HepG2 (cell line): ENCODE results near the gene TOE1. TPM values are rescaled to one million over a fixed set of nuclear protein-coding genes. Genes with fewer than 3 reads are reported as not detected.
A peak's percentile ranks its signal among the peaks of the same experiment; 100 is the strongest.

Experiments used
- FOXO1 ChIP-seq: sonication (generic); formaldehyde crosslinking; IDR thresholded peaks from 2 replicates; pipeline ENCODE4 v1.4.0; 2020; ENCODE audit warnings: missing genetic modification reagents
- LCORL ChIP-seq, 2 experiments: fragments of 450-650 bp in 1 of 2; sonication (generic) in 1 of 2; formaldehyde crosslinking in 1 of 2; IDR thresholded peaks; 2 replicates each; pipeline versions ENCODE4 v1.5.0 to v1.6.1; 2017 to 2020; ENCODE audit warnings: antibody characterized with exemption in 1 of 2, missing genetic modification reagents in 1 of 2
- RFX1 ChIP-seq: fragments of 450-650 bp; IDR thresholded peaks from 2 replicates; pipeline ENCODE4 v1.6.1; 2017
- SALL2 ChIP-seq: sonication (generic); formaldehyde crosslinking; IDR thresholded peaks from 2 replicates; pipeline ENCODE4 v1.8.1; 2023; ENCODE audit warnings: mild to moderate bottlenecking, missing genetic modification reagents, inconsistent platforms
- STAG1 ChIP-seq: sonication (generic); formaldehyde crosslinking; IDR thresholded peaks from 2 replicates; pipeline ENCODE4 v1.4.0; 2020; ENCODE audit warnings: missing genetic modification reagents
- TAF1 ChIP-seq: sonication (generic); formaldehyde crosslinking; IDR thresholded peaks from 2 replicates; pipeline ENCODE4 v1.4.0; 2020; ENCODE audit warnings: missing genetic modification reagents
- TARDBP ChIP-seq: sonication (generic); formaldehyde crosslinking; IDR thresholded peaks from 2 replicates; pipeline ENCODE4 v1.8.0; 2022; ENCODE audit warnings: mild to moderate bottlenecking, missing genetic modification reagents
- WIZ ChIP-seq: sonication (generic); formaldehyde crosslinking; IDR thresholded peaks from 2 replicates; pipeline ENCODE4 v1.5.1; 2020; ENCODE audit warnings: mild to moderate bottlenecking, missing genetic modification reagents
- ZKSCAN8 ChIP-seq: IDR thresholded peaks from 2 replicates; pipeline ENCODE4 v1.6.1; 2016; ENCODE audit warnings: borderline replicate concordance, missing genetic modification reagents, missing compliant biosample characterization
- ZMYM3 ChIP-seq: sonication (generic); formaldehyde crosslinking; IDR thresholded peaks from 2 replicates; pipeline ENCODE4 v1.5.1; 2020; ENCODE audit warnings: mild to moderate bottlenecking, missing genetic modification reagents
- ZNF34 ChIP-seq: sonication (generic); formaldehyde crosslinking; IDR thresholded peaks from 2 replicates; pipeline ENCODE4 v1.4.0; 2020; ENCODE audit warnings: mild to moderate bottlenecking, missing genetic modification reagents, borderline replicate concordance
- ZNF614 ChIP-seq: IDR thresholded peaks from 2 replicates; pipeline ENCODE4 v1.6.1; 2018; ENCODE audit warnings: missing biosample characterization, missing genetic modification reagents, inconsistent platforms, borderline replicate concordance
- ZNF883 ChIP-seq: sonication (generic); formaldehyde crosslinking; IDR thresholded peaks from 2 replicates; pipeline ENCODE4 v1.5.1; 2020; ENCODE audit warnings: mild to moderate bottlenecking, missing genetic modification reagents; ENCODE audit errors: not compliant biosample characterization
- ZSCAN9 ChIP-seq: IDR thresholded peaks from 2 replicates; pipeline ENCODE4 v1.6.1; 2016; ENCODE audit warnings: borderline replicate concordance
- polyA plus RNA-seq, 8 experiments: library from polyadenylated mRNA; depleted of rRNA in 3 of 8; stranded (reverse) in 7 of 8; unstranded in 1 of 8; fragments of >200 nt; fragmentation: Illumina TruSeq in 4 of 8; extraction: Trizol in 4 of 8; gene quantifications; 2 replicates each; pipeline versions ENCODE4 v1.2.1 to v1.2.3, GENCODE V29; 2011 to 2016; ENCODE audit warnings: low read depth in 4 of 8, missing spikeins in 1 of 8, mixed read lengths in 1 of 8; ENCODE audit not compliant: insufficient read depth in 1 of 8
- total RNA-seq, 5 experiments: library from RNA; depleted of rRNA; stranded (reverse); fragments of >200 nt; fragmentation: Illumina TruSeq; extraction: Trizol; gene quantifications; 2 replicates each; pipeline ENCODE4 v1.2.3, GENCODE V29; 2016; ENCODE audit warnings: low read depth in 1 of 5
- TF ChIP-seq, protein P1 (sequence below): sonication (generic); formaldehyde crosslinking; IDR thresholded peaks from 2 replicates; pipeline ENCODE4 v1.4.0; 2020; ENCODE audit warnings: missing genetic modification reagents, borderline replicate concordance
- TF ChIP-seq, protein P2 (sequence below): sonication (generic); formaldehyde crosslinking; IDR thresholded peaks from 2 replicates; pipeline ENCODE4 v1.4.0; 2020; ENCODE audit warnings: missing genetic modification reagents, borderline replicate concordance
- TF ChIP-seq, protein P3 (sequence below), 2 experiments: sonication (generic) in 1 of 2; formaldehyde crosslinking in 1 of 2; IDR thresholded peaks; 2 replicates each; pipeline versions ENCODE4 v1.4.0 to v1.6.1; 2018 to 2020; ENCODE audit warnings: missing genetic modification reagents in 2 of 2, borderline replicate concordance in 1 of 2, low read depth in 1 of 2, mild to moderate bottlenecking in 1 of 2, missing biosample characterization in 1 of 2
- TF ChIP-seq, protein P4 (sequence below): sonication (generic); formaldehyde crosslinking; IDR thresholded peaks from 2 replicates; pipeline ENCODE4 v1.5.1; 2020; ENCODE audit warnings: missing genetic modification reagents, mild to moderate bottlenecking, borderline replicate concordance
- TF ChIP-seq, protein P5 (sequence below): sonication (generic); formaldehyde crosslinking; IDR thresholded peaks from 2 replicates; pipeline ENCODE4 v1.5.0; 2020; ENCODE audit warnings: missing genetic modification reagents

Gene TOE1
- total and polyA plus RNA-seq, 2 of the 13 experiments (the other 11 are each of a cell fraction or from before 2014, with no cell fraction given), result 14.1 to 19.0 TPM

DNA sequence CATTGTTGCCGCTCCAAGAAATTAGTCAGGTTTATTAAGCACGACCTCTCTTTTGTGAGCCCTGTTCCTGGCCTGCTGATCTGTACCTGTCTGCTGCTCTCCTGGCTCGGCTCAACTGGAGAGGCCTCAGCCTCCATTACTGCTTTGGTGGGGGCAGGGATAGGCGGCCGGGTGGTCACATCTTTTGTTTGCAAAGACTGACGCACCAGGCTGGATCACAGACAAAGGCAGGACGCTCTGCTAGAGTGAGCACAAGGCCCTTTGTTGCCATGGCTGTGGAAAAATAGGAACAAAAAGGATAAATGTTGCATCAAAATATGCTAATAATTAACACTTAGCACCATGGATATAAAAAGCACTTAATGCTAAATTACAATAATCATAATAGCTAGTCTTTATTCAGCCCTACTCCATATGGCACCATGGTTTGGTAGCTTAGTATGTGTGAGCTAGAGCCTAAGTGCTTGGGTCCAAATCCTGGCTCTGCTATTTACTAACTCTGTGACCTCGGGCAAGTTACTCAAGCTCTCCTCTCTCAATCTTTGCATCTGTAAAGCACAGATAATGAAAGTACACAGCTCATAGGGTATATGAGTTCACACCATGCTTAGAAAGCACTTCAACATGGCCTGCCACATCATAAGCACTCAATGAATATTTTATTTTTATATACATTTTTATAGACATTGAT lies 42.2 kb upstream of the TOE1 start (continued):
- TF ChIP-seq FOXO1 (peak; percentile 74), STAG1 (CRISPR knock-in tag) (0 out of 2 replicates have a peak, but pooled peaks have one; percentile 6), TAF1 (peak; percentile 45; the same call in 1 of the 2 replicates), ZKSCAN8 (CRISPR knock-in tag) (peak; percentile 86; the same call in 1 of the 2 replicates), LCORL (IDR thresholded peaks at IDR 0.05) (no peak), LCORL (CRISPR knock-in tag; IDR thresholded peaks at IDR 0.05) (peak; percentile 14; the same call in 1 of the 2 replicates), ZNF34 (no peak), WIZ (CRISPR knock-in tag) (peak; percentile 12; the same call in 1 of the 2 replicates), ZMYM3 (CRISPR knock-in tag) (peak; percentile 11; the same call in 1 of the 2 replicates), ZSCAN9 (CRISPR knock-in tag) (0 out of 2 replicates have a peak, but pooled peaks have one; percentile 27), ZNF614 (CRISPR knock-in tag) (0 out of 2 replicates have a peak, but pooled peaks have one; percentile 17), ZNF883 (no peak), TARDBP (CRISPR knock-in tag) (0 out of 2 replicates have a peak, but pooled peaks have one; percentile 27), RFX1 (peak; percentile 32; the same call in 1 of the 2 replicates), SALL2 (no peak)
- TF ChIP-seq, protein P1, sequence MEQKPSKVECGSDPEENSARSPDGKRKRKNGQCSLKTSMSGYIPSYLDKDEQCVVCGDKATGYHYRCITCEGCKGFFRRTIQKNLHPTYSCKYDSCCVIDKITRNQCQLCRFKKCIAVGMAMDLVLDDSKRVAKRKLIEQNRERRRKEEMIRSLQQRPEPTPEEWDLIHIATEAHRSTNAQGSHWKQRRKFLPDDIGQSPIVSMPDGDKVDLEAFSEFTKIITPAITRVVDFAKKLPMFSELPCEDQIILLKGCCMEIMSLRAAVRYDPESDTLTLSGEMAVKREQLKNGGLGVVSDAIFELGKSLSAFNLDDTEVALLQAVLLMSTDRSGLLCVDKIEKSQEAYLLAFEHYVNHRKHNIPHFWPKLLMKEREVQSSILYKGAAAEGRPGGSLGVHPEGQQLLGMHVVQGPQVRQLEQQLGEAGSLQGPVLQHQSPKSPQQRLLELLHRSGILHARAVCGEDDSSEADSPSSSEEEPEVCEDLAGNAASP (CRISPR knock-in tag), result peak; percentile 93
- TF ChIP-seq, protein P2, sequence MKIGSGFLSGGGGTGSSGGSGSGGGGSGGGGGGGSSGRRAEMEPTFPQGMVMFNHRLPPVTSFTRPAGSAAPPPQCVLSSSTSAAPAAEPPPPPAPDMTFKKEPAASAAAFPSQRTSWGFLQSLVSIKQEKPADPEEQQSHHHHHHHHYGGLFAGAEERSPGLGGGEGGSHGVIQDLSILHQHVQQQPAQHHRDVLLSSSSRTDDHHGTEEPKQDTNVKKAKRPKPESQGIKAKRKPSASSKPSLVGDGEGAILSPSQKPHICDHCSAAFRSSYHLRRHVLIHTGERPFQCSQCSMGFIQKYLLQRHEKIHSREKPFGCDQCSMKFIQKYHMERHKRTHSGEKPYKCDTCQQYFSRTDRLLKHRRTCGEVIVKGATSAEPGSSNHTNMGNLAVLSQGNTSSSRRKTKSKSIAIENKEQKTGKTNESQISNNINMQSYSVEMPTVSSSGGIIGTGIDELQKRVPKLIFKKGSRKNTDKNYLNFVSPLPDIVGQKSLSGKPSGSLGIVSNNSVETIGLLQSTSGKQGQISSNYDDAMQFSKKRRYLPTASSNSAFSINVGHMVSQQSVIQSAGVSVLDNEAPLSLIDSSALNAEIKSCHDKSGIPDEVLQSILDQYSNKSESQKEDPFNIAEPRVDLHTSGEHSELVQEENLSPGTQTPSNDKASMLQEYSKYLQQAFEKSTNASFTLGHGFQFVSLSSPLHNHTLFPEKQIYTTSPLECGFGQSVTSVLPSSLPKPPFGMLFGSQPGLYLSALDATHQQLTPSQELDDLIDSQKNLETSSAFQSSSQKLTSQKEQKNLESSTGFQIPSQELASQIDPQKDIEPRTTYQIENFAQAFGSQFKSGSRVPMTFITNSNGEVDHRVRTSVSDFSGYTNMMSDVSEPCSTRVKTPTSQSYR (CRISPR knock-in tag), result peak; percentile 74
- TF ChIP-seq, protein P3, sequence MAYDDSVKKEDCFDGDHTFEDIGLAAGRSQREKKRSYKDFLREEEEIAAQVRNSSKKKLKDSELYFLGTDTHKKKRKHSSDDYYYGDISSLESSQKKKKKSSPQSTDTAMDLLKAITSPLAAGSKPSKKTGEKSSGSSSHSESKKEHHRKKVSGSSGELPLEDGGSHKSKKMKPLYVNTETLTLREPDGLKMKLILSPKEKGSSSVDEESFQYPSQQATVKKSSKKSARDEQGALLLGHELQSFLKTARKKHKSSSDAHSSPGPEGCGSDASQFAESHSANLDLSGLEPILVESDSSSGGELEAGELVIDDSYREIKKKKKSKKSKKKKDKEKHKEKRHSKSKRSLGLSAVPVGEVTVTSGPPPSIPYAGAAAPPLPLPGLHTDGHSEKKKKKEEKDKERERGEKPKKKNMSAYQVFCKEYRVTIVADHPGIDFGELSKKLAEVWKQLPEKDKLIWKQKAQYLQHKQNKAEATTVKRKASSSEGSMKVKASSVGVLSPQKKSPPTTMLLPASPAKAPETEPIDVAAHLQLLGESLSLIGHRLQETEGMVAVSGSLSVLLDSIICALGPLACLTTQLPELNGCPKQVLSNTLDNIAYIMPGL (CRISPR knock-in tag; IDR thresholded peaks at IDR 0.05; ENCODE audit: borderline replicate concordance in 1 of 2, low read depth in 1 of 2), result 0 out of 4 replicates have a peak, but pooled peaks of 1 of the 2 experiments have one; percentile 16
- TF ChIP-seq, protein P4, sequence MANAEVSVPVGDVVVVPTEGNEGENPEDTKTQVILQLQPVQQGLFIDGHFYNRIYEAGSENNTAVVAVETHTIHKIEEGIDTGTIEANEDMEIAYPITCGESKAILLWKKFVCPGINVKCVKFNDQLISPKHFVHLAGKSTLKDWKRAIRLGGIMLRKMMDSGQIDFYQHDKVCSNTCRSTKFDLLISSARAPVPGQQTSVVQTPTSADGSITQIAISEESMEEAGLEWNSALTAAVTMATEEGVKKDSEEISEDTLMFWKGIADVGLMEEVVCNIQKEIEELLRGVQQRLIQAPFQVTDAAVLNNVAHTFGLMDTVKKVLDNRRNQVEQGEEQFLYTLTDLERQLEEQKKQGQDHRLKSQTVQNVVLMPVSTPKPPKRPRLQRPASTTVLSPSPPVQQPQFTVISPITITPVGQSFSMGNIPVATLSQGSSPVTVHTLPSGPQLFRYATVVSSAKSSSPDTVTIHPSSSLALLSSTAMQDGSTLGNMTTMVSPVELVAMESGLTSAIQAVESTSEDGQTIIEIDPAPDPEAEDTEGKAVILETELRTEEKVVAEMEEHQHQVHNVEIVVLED, result 0 out of 2 replicates have a peak, but pooled peaks have one; percentile 16
- TF ChIP-seq, protein P5, sequence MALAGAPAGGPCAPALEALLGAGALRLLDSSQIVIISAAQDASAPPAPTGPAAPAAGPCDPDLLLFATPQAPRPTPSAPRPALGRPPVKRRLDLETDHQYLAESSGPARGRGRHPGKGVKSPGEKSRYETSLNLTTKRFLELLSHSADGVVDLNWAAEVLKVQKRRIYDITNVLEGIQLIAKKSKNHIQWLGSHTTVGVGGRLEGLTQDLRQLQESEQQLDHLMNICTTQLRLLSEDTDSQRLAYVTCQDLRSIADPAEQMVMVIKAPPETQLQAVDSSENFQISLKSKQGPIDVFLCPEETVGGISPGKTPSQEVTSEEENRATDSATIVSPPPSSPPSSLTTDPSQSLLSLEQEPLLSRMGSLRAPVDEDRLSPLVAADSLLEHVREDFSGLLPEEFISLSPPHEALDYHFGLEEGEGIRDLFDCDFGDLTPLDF, result no peak
